ENCODE data around the gene RPP30. TPM values are rescaled to one million over a fixed set of nuclear protein-coding genes. Genes with fewer than 3 reads are reported as not detected.

Gene RPP30
- total RNA-seq, 1 donor from 2014 or later, result 52.8 TPM

- DNase-seq (ENCODE audit: low read depth), result no peak
- H3K4me3 ChIP-seq (ENCODE audit: low read depth, low read length), result no peak overlapping the region
- no peak for TF ChIP-seq CTCF (conservative IDR thresholded peaks at IDR 0.05; ENCODE audit: low read depth, low read length)
Observed at GRCh38 chr10:90944749-90945148, 73.0 kb downstream of the RPP30 start.

GRCh38 chr10:90945491-90946070, 73.8 kb downstream of the RPP30 start:
- DNase-seq (ENCODE audit: low read depth), result no peak
- TF ChIP-seq CTCF (conservative IDR thresholded peaks at IDR 0.05; ENCODE audit: low read depth, low read length), result no peak
- no peak overlapping the region for H3K4me3 ChIP-seq (ENCODE audit: low read depth, low read length)

- no peak for TF ChIP-seq CTCF (conservative IDR thresholded peaks at IDR 0.05; ENCODE audit: low read depth, low read length)
- no peak for DNase-seq (ENCODE audit: low read depth)
- no peak overlapping the region for H3K4me3 ChIP-seq (ENCODE audit: low read depth, low read length)
Observed at GRCh38 chr10:90947030-90947960, 75.5 kb downstream of the RPP30 start.

Other genes starting within 250 kb of the RPP30 start
- 0.06 and 1.2 TPM in 2 replicates for gene HTR7, start 13.9 kb upstream of the RPP30 start, total RNA-seq
- 72.2 and 127 TPM in 2 replicates for gene ANKRD1, start 49.1 kb downstream of the RPP30 start, total RNA-seq